Measurements from ENCODE around the gene FOXK2. TPM values are rescaled to one million over a fixed set of nuclear protein-coding genes. Genes with fewer than 3 reads are reported as not detected.

FOXK2 gene
- total and polyA plus RNA-seq, 2 donors (not counting 1 experiment from before 2014, with no cell fraction given), result 19.7 to 62.7 TPM

DNA sequence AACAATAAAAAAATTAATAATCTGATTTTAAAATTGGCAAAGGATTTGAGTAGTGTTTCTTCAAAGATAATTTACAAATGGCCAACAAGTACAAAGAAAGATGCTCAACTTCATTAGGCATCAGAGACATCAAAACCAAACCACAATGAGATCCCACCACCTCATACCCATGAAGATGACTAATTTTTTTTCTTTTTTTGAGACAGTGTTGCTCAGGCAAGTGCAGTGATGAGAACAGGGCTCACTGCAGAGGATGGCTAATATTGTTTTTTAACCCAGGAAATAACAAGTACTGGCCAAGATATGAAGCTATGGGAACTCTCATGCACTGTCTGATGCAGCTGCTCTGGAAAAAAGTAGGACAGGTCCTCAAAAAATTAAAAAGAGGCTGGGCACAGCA lies 113.8 kb downstream of the FOXK2 start:
- Histone ChIP-seq H4K20me1 (ENCODE audit: control insufficient read depth, insufficient read depth, low read length, poor library complexity, severe bottlenecking) (peaks cover 81% of the 10 kb centered on the region), H3K9ac (ENCODE audit: low read length) (no peak overlapping the region), H3K36me3 (replicated peaks in 1 of 2; ENCODE audit: control extremely low read depth in 1 of 2, control insufficient read depth in 1 of 2, extremely low read depth in 1 of 2, insufficient read depth in 2 of 2, low read length in 1 of 2) (peaks cover 0 to 54% of the 10 kb centered on the region in 2 experiments), H3K27me3 (replicated peaks in 1 of 4; ENCODE audit: control extremely low read depth in 1 of 4, control insufficient read depth in 3 of 4, insufficient read depth in 4 of 4, low read length in 3 of 4) (no peaks in the 10 kb centered on the region), H3K4me2 (replicated peaks; ENCODE audit: low read depth, low read length, poor library complexity, severe bottlenecking) (no peak overlapping the region), H3K4me1 (ENCODE audit: control insufficient read depth in 2 of 2, insufficient read depth in 2 of 2, low read length in 2 of 2) (no peaks in the 10 kb centered on the region), H3K4me3 (ENCODE audit: control extremely low read depth in 1 of 5, extremely low read depth in 1 of 5, insufficient read depth in 1 of 5, low read depth in 2 of 5, low read length in 4 of 5) (no peak overlapping the region), H3K9me3 (ENCODE audit: control extremely low read depth in 1 of 3, control insufficient read depth in 2 of 3, insufficient read depth in 1 of 3, low read length in 2 of 3) (peaks cover 0 to 4% (median 0%) of the 10 kb centered on the region in 3 donors), H3K79me2 (ENCODE audit: control insufficient read depth, insufficient read depth, low read length) (peaks cover 85% of the 10 kb centered on the region), H3K27ac (ENCODE audit: low read length in 2 of 2) (no peak overlapping the region), H2AFZ (ENCODE audit: insufficient read depth, low read depth, low read length, poor library complexity, severe bottlenecking) (no peak overlapping the region)
- intact Hi-C loops (cut with micrococcal nuclease), result no loop called here
- POLR2A ChIA-PET, result no interaction called here
- DNase-seq, result no peak
- CTCF ChIA-PET, result no interaction called here
- peaks cover 8% of the 10 kb centered on the region for H3K4me1 Mint-ChIP-seq
- no peak for TF ChIP-seq EZH2 (IDR thresholded peaks at IDR 0.05; ENCODE audit: borderline replicate concordance, insufficient read depth, low read depth, low read length, poor library complexity, severe bottlenecking)
- TF ChIP-seq, protein P1, sequence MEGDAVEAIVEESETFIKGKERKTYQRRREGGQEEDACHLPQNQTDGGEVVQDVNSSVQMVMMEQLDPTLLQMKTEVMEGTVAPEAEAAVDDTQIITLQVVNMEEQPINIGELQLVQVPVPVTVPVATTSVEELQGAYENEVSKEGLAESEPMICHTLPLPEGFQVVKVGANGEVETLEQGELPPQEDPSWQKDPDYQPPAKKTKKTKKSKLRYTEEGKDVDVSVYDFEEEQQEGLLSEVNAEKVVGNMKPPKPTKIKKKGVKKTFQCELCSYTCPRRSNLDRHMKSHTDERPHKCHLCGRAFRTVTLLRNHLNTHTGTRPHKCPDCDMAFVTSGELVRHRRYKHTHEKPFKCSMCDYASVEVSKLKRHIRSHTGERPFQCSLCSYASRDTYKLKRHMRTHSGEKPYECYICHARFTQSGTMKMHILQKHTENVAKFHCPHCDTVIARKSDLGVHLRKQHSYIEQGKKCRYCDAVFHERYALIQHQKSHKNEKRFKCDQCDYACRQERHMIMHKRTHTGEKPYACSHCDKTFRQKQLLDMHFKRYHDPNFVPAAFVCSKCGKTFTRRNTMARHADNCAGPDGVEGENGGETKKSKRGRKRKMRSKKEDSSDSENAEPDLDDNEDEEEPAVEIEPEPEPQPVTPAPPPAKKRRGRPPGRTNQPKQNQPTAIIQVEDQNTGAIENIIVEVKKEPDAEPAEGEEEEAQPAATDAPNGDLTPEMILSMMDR (IDR thresholded peaks at IDR 0.05), result no peak
- no peak overlapping the region for H3K27ac Mint-ChIP-seq
- H3K9me3 Mint-ChIP-seq (ENCODE audit: insufficient read depth), result no peaks in the 10 kb centered on the region
- H3K4me3 Mint-ChIP-seq, result no peak overlapping the region
- H3K27me3 Mint-ChIP-seq, result no peaks in the 10 kb centered on the region
- ATAC-seq (ENCODE audit: low read depth), result no peak

DNA sequence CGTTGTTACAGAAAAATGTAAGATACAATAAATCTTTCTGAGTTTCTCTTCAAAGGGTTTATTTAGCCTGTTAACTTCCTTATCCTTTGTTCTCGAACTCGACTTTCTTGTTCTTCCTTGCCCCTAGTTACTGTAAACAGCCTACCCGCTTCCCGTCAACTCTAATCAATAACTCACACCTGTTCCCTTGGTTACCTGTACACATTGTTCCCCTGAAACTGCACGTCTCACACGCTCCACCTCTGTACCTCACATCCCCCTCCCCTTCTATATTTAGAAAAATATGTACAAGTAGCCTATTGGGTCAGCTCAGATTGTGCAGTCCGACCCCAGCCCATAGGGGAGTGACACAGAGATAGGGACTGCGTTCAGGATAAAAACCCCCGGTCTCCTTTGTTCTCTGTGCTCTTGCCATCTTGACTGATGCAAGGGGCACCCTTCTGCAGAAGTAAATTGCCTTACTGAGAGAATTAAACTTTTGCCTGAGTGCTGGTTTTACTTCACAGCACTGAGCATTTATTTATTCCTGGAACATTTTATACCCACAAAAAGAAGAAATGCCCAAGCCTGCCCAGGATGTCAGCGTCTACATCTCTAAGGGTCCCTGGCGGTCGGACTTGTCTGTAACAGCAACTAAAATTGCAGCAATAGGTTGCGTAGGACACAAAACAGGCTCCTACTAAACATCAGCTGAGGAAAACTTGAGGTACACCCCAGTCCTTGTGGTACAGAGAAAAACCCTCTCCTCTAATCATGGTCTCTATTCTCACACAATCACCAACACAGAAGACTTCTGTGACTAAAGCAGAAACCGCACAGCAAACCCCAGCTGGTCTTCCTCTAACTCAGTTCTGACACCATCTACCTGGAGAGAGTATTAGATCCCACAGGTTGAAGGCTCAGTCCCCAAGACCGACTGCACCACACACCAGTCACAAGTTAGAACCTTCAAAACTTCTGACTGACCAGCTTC lies 117.4 kb downstream of the FOXK2 start:
- Histone ChIP-seq H3K27me3 (replicated peaks in 1 of 4; ENCODE audit: control extremely low read depth in 1 of 4, control insufficient read depth in 3 of 4, insufficient read depth in 4 of 4, low read length in 3 of 4) (no peaks in the 10 kb centered on the region), H2AFZ (ENCODE audit: insufficient read depth, low read depth, low read length, poor library complexity, severe bottlenecking) (no peak overlapping the region), H3K9ac (ENCODE audit: low read length) (no peak overlapping the region), H3K4me1 (ENCODE audit: control insufficient read depth in 2 of 2, insufficient read depth in 2 of 2, low read length in 2 of 2) (no peaks in the 10 kb centered on the region), H3K9me3 (ENCODE audit: control extremely low read depth in 1 of 3, control insufficient read depth in 2 of 3, insufficient read depth in 1 of 3, low read length in 2 of 3) (peaks cover 0 to 4% (median 0%) of the 10 kb centered on the region in 3 donors), H3K27ac (ENCODE audit: low read length in 2 of 2) (no peak overlapping the region), H3K4me3 (ENCODE audit: control extremely low read depth in 1 of 5, extremely low read depth in 1 of 5, insufficient read depth in 1 of 5, low read depth in 2 of 5, low read length in 4 of 5) (no peak overlapping the region), H3K79me2 (ENCODE audit: control insufficient read depth, insufficient read depth, low read length) (peaks cover 98% of the 10 kb centered on the region), H4K20me1 (ENCODE audit: control insufficient read depth, insufficient read depth, low read length, poor library complexity, severe bottlenecking) (peaks cover 81% of the 10 kb centered on the region), H3K36me3 (replicated peaks in 1 of 2; ENCODE audit: control extremely low read depth in 1 of 2, control insufficient read depth in 1 of 2, extremely low read depth in 1 of 2, insufficient read depth in 2 of 2, low read length in 1 of 2) (peaks cover 0 to 57% of the 10 kb centered on the region in 2 experiments), H3K4me2 (replicated peaks; ENCODE audit: low read depth, low read length, poor library complexity, severe bottlenecking) (no peak overlapping the region)
- 98% methylated on average over 13 of the region's 16 CpGs for WGBS (ENCODE audit: insufficient coverage)
- Mint-ChIP-seq H3K27me3 (no peaks in the 10 kb centered on the region), H3K27ac (no peak overlapping the region), H3K9me3 (ENCODE audit: insufficient read depth) (no peaks in the 10 kb centered on the region), H3K4me3 (no peak overlapping the region), H3K4me1 (peaks cover 21% of the 10 kb centered on the region)
- no peak for DNase-seq
- ChIA-PET CTCF (no interaction called here), POLR2A (interaction anchor here (0.6 kb wide), 1 partner anchor 36 kb away, joined by 3 read pairs; no protein-coding TSS in a partner anchor)
- intact Hi-C loops (cut with micrococcal nuclease), result no loop called here
- TF ChIP-seq EZH2 (IDR thresholded peaks at IDR 0.05; ENCODE audit: borderline replicate concordance, insufficient read depth, low read depth, low read length, poor library complexity, severe bottlenecking), result no peak
- TF ChIP-seq, protein P1 (IDR thresholded peaks at IDR 0.05), result no peak
- ATAC-seq (ENCODE audit: low read depth), result no peak

Data from B cell (primary cell).